OCI-LY7 (cell line): ENCODE measurements around the gene IRGQ. TPM values are rescaled to one million over a fixed set of nuclear protein-coding genes. Genes with fewer than 3 reads are reported as not detected.

Source experiments
- BruUV-seq: library from RNA; stranded (reverse); fragments of 400-500 nt; replicated peaks from 2 replicates; lab custom pipeline; 2021; lab: Mats Ljungman, UMichigan
- CTCF ChIA-PET: fragments of 300-600 bp; sonication (Branson Sonifier 250); formaldehyde crosslinking; loops from one replicate; lab custom pipeline; 2022; ENCODE audit warnings: antibody characterized with exemption; ENCODE audit not compliant: unreplicated experiment; lab: Charles Lee
- POLR2A ChIA-PET: fragments of 300-600 bp; sonication (Branson Sonifier 250); formaldehyde crosslinking; loops from one replicate; lab custom pipeline; 2022; ENCODE audit warnings: antibody characterized with exemption; lab: Charles Lee
- DNase-seq: peaks from one replicate; pipeline ENCODE4 v3.0.0-alpha.2; 2015; ENCODE audit warnings: low spot score
- H2AFZ ChIP-seq: fragments of 200-600 bp; sonication (generic), shearing (Covaris generic); 2 replicates; pipeline ENCODE4 v1.6.1; 2014; ENCODE audit warnings: mild to moderate bottlenecking, antibody characterized with exemption, low read length, moderate library complexity
- H3K27ac ChIP-seq: fragments of 200-600 bp; sonication (generic); 2 replicates; pipeline ENCODE4 v1.5.1; 2014; ENCODE audit warnings: mixed run types, low read depth, mild to moderate bottlenecking, moderate library complexity, low read length, inconsistent platforms; ENCODE audit not compliant: poor library complexity, severe bottlenecking
- H3K36me3 ChIP-seq: fragments of 200-600 bp; sonication (generic); 2 replicates; pipeline ENCODE4 v1.6.1; 2014; ENCODE audit warnings: mild to moderate bottlenecking, antibody characterized with exemption, low read length, moderate library complexity, mixed read lengths; ENCODE audit not compliant: insufficient read depth
- H3K4me1 ChIP-seq: fragments of 200-600 bp; sonication (generic); 2 replicates; pipeline ENCODE4 v1.5.1; 2014; ENCODE audit warnings: mild to moderate bottlenecking, low read length; ENCODE audit not compliant: insufficient read depth, poor library complexity, severe bottlenecking
- H3K4me2 ChIP-seq: fragments of 200-600 bp; sonication (generic); 2 replicates; pipeline ENCODE4 v1.6.1; 2014; ENCODE audit warnings: mild to moderate bottlenecking, low read length
- H3K4me3 ChIP-seq: fragments of 200-600 bp; sonication (generic); 2 replicates; pipeline ENCODE4 v1.5.1; 2014; ENCODE audit warnings: mild to moderate bottlenecking, low read depth, low read length; ENCODE audit not compliant: poor library complexity, severe bottlenecking
- H3K79me2 ChIP-seq: fragments of 200-600 bp; sonication (generic); 2 replicates; pipeline ENCODE4 v1.6.1; 2016; ENCODE audit warnings: low read depth, mild to moderate bottlenecking, low read length, moderate library complexity, mixed read lengths; ENCODE audit not compliant: insufficient read depth
- H3K9me2 ChIP-seq: fragments of 200-600 bp; sonication (generic); 2 replicates; pipeline ENCODE4 v1.6.1; 2016; ENCODE audit warnings: mild to moderate bottlenecking, low read length, mixed read lengths; ENCODE audit not compliant: insufficient read depth
- H3K9me3 ChIP-seq: fragments of 200-600 bp; sonication (generic); 2 replicates; pipeline ENCODE4 v1.6.1; 2014; ENCODE audit warnings: mild to moderate bottlenecking, mixed run types, low read length, mixed read lengths
- H4K20me1 ChIP-seq: fragments of 200-600 bp; sonication (generic); 2 replicates; pipeline ENCODE4 v1.6.1; 2014; ENCODE audit warnings: mild to moderate bottlenecking, antibody characterized with exemption, low read length, moderate library complexity, mixed read lengths; ENCODE audit not compliant: insufficient read depth
- EZH2phosphoT487 ChIP-seq: fragments of 200-600 bp; sonication (generic); IDR thresholded peaks from 2 replicates; pipeline ENCODE4 v1.6.1; 2018; ENCODE audit warnings: low read depth, borderline replicate concordance, mild to moderate bottlenecking, mixed run types, antibody characterized with exemption, low read length, moderate library complexity, mixed read lengths
- intact Hi-C: fragments of 100-400 bp; cut with micrococcal nuclease; formaldehyde crosslinking; loops from one replicate; pipeline ENCODE4 v1.10.0; 2022; ENCODE audit not compliant: unreplicated experiment
- total RNA-seq, 2 experiments: library from RNA; depleted of rRNA in 1 of 2; stranded (reverse); fragments of >200 nt in 1 of 2; shearing (Covaris generic) in 1 of 2; gene quantifications; 2 replicates each; pipeline ENCODE4 v1.2.3, GENCODE V29; 2014 to 2022
- TF ChIP-seq, protein P1 (sequence below): fragments of 200-600 bp; sonication (generic); conservative IDR thresholded peaks from 2 replicates; pipeline ENCODE4 v1.5.1; 2014; ENCODE audit warnings: mild to moderate bottlenecking, antibody characterized with exemption, low read length, moderate library complexity, mixed read lengths

Gene IRGQ
- total RNA-seq, 2 experiments from 2014 or later = 6.4 to 15.3 TPM

DNA sequence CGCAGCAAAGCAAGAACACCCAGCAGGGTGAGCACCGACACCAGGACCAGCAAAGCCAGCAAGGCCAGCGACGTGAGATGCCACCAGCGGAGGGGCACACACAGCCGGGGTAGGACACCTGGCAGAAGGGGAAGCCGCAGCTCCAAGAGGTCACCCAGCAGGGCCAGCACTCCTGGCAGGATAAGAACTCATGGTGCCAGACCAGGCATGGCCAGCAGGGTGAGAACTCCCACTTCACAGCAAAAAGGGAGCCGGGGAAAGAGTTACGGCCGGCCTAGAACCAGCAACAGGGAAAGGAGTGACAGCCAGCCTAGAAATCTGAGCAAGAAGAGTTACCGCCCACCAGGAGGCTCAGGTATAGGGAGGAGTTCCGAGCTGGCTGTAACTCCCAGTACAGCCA is 16.4 kb upstream of the IRGQ start:
- Histone ChIP-seq H3K4me1 (no peaks in the 10 kb centered on the region), H3K4me3 (no peak overlapping the region), H3K4me2 (no peak overlapping the region), H3K9me2 (no peaks in the 10 kb centered on the region), H3K36me3 (peaks cover 51% of the 10 kb centered on the region), H4K20me1 (no peaks in the 10 kb centered on the region), H3K79me2 (peaks cover 20% of the 10 kb centered on the region), H2AFZ (no peak overlapping the region), H3K9me3 (no peaks in the 10 kb centered on the region), H3K27ac (no peak overlapping the region)
- intact Hi-C loops = no loop called here
- ChIA-PET CTCF (no interaction called here), POLR2A (no interaction called here)
- no TSS peak for BruUV-seq
- TF ChIP-seq, protein P1, sequence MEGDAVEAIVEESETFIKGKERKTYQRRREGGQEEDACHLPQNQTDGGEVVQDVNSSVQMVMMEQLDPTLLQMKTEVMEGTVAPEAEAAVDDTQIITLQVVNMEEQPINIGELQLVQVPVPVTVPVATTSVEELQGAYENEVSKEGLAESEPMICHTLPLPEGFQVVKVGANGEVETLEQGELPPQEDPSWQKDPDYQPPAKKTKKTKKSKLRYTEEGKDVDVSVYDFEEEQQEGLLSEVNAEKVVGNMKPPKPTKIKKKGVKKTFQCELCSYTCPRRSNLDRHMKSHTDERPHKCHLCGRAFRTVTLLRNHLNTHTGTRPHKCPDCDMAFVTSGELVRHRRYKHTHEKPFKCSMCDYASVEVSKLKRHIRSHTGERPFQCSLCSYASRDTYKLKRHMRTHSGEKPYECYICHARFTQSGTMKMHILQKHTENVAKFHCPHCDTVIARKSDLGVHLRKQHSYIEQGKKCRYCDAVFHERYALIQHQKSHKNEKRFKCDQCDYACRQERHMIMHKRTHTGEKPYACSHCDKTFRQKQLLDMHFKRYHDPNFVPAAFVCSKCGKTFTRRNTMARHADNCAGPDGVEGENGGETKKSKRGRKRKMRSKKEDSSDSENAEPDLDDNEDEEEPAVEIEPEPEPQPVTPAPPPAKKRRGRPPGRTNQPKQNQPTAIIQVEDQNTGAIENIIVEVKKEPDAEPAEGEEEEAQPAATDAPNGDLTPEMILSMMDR = no peak
- TF ChIP-seq EZH2phosphoT487 = no peak
- no peak for DNase-seq

DNA sequence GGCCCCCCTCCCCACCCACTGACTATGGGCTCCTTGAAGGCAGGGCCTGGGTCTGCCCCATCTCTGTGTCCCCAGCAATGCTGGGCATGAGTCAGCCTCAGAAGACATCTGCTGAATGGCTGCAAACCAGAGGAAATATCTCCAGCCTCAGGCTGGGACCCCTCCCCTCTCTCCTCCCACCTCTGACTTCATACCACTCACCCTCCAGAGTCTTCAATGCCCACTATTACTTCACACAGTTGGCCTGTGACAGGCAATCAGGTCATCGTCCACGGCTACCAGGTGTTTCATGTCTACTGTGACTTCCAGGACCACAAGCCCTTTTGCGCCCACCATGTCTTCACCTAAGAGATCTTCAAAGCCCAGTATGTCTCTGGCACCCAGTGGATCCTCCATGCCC is 15.9 kb upstream of the IRGQ start, which contains the start of gene SRRM5:
Gene SRRM5, plus strand, starts transcription at position 301 of the 400 bp plus-strand sequence. Its CDS starts 34 bp downstream, at position 335.
- no peak within 1 kb of the TSS for H3K4me2 ChIP-seq
- POLR2A ChIA-PET = no interaction called here
- DNase-seq = no peak
- peaks cover 14% of the 10 kb centered on the region for H3K79me2 ChIP-seq
- no peaks in the 10 kb centered on the region for H3K4me1 ChIP-seq
- H3K4me3 ChIP-seq = no peak within 1 kb of the TSS
- CTCF ChIA-PET = no interaction called here
- H2AFZ ChIP-seq = no peak within 1 kb of the TSS
- intact Hi-C loops = no loop called here
- H4K20me1 ChIP-seq = no peaks in the 10 kb centered on the region
- TF ChIP-seq EZH2phosphoT487 = no peak
- TF ChIP-seq, protein P1 = no peak
- H3K9me3 ChIP-seq = no peaks in the 10 kb centered on the region
- no peak within 1 kb of the TSS for H3K27ac ChIP-seq
- no TSS peak for BruUV-seq
- peaks cover 56% of the 10 kb centered on the region for H3K36me3 ChIP-seq
- H3K9me2 ChIP-seq = no peaks in the 10 kb centered on the region

DNA sequence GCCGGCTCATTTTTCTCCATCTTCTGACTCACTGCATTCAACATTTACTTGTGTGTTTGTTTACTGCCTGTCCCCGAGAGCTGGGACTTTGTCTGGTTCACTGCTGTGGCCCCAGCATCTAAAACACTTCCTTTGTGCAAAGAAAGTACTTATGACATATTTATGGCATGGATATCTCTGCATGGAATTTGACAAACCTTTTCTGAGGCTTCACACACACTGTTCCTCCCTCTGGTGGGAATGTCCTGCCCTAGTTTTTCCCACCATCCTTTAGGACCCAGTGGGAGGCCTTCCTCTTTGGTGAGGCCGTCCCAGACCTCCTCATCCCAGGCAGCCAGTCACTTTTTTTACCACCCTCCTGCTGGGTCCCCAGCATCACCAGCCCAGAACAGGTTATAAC is 14.6 kb upstream of the IRGQ start:
- DNase-seq = no peak
- TF ChIP-seq EZH2phosphoT487 = no peak
- TF ChIP-seq, protein P1 = no peak
- Histone ChIP-seq H2AFZ (no peak overlapping the region), H3K9me2 (no peaks in the 10 kb centered on the region), H3K9me3 (no peaks in the 10 kb centered on the region), H3K4me1 (no peaks in the 10 kb centered on the region), H3K36me3 (peaks cover 64% of the 10 kb centered on the region), H3K27ac (no peak overlapping the region), H3K4me3 (no peak overlapping the region), H3K4me2 (no peak overlapping the region), H3K79me2 (peaks cover 2% of the 10 kb centered on the region; the same call in 1 of the 2 replicates), H4K20me1 (no peaks in the 10 kb centered on the region)
- POLR2A ChIA-PET = no interaction called here
- CTCF ChIA-PET = no interaction called here
- BruUV-seq = no TSS peak
- intact Hi-C loops = no loop called here
